GM21576 (cell line): ENCODE measurements around the gene RFX4.

ENCODE experiments used
- ATAC-seq: cut with Tn5 transposase; IDR thresholded peaks from one replicate; pipeline ENCODE4 v1.9.1; 2021; ENCODE audit warnings: mild to moderate bottlenecking, moderate library complexity; ENCODE audit not compliant: unreplicated experiment

Gene RFX4

DNA sequence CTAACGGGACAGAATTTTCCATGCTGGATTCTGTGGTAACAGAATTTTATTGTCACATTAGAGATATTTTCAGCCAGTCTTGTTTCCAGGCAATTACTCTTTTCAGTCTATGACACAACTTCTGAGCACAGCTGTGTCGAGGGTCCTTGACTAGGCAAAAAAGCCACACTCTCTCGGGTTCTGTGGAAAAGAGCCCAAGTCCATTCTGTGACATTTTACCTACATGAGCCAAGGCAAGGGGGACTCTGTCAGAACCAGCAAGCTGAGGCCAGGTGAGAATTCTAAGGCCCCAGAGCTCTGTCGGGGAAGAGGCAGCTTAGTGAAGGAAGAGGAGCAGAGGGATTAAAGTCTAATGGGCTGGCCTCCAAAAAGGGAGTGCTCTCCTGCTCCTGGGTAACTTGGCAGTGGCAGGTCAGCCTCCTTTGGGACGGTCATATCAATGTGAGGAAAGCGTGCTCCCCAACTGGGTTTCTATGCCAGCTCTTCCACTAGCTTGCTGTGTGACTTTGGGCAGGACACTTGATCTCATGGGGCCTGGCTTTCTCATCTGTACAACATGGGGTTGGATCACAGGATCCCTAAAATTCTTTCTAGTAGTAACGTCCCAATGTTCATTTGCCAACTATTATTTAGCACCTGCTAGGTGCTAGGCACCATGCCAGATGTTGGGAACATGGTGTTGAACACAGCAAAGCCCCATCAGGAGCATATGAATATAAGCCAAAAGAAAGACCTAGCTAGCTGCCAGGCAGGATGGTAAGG is 175.7 kb downstream of the RFX4 start:
- no peak for ATAC-seq

- no peak for ATAC-seq
Measured at GRCh38 chr12:106759526-106760183, 176.9 kb downstream of the RFX4 start.

DNA sequence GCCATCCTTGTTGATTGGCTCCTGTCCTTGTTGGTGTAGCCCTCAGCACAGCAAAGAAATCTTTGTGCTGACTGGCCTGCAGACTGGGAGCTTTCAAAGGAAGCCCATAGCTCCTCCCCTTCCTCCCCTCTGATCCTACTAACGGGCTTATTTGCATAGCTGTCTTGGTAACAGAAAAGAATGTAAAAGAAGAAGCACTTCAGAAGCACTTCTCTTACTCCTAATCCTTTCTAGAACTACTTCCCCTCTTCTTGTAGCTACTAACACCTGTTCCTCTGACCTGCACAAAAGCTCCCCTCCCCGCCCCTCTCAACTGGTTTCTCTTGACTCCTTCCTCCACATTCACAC is 177.4 kb downstream of the RFX4 start:
- ATAC-seq: peak; percentile 99

- no peak for ATAC-seq
Measured at GRCh38 chr12:106764220-106764619, 181.4 kb downstream of the RFX4 start.

DNA sequence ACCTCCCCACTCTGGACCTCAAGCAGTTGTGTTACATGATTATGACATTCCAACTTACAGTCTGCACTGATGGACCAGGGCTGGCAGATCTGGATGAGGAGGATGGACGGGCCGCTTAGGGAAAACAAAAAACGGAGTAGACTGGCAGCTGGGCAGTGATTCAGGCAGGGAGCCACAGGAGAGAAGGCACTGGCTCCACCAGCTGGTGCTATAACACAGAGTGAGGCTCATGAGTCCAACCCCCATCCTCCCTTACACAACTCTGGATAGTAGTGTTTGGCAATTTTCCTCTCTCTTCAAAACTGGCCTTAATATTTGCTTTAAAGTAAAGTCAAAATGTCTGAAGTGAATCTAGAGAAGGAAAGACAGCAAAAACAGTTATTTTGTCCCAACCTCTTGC is 181.9 kb downstream of the RFX4 start:
- ATAC-seq: no peak

DNA sequence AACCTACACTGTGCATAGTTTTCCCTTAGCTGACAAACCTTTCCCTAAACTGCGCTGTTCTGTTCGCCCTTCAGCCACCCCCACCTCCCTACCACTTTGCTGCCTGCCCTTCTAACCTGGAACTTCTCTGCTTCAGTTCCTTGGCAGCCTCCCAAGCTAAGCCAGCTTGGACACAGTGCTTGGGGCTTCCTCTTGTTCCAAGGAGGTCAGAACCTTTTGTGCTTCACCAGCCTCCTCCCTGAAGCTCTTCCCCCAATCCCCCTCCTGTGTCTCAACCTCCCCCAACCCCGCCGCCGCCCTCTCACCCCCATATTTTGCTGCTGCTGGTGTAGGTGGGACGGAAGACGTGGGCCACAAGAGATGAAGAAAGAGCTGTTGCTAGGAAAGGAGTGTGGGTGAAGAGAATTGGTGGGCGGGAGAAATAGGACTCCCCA is 183.6 kb downstream of the RFX4 start:
- ATAC-seq: no peak

DNA sequence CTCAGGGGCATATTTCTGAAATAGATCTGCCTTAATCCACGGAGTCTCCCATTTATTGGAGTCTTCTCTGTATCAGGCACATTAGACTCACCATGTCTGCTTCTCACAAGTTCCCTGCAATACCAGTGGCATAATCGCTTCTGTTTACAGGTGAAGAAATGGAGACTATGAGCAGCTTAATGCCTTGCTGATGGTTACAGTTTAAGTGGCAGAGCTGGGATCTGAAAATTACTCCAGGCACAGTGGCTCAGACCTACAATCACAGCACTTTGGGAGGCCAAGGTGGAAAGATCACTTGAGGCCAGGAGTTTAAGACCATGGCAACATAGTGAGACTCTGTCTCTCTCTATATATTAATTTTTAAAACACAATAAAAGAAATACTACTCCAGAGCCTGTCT is 184.4 kb downstream of the RFX4 start:
- ATAC-seq: no peak

GRCh38 chr12:106767954-106768822 is 185.4 kb downstream of the RFX4 start:
- ATAC-seq: no peak

GRCh38 chr12:106769078-106769477 is 186.3 kb downstream of the RFX4 start:
- ATAC-seq: no peak

DNA sequence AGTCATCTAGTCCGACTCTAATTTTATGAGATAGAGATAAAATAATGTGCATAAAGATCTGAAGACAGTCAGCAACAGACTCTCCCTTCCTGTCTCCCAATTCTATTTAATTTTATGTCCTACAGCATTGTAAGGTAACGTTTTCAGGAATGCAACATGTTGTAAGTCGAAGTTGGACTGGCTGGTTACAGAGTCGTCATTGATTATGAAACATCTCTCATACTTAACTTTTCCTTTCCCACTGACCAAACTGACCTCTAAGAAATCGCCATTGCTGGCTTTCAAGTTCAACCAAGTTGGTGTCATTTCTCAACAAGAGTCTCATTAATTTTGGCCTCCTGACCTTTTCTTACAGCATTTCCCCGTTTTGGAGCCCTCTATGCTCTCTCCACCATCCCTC is 186.7 kb downstream of the RFX4 start:
- no peak for ATAC-seq

GRCh38 chr12:106771425-106771824 is 188.6 kb downstream of the RFX4 start:
- ATAC-seq: no peak

DNA sequence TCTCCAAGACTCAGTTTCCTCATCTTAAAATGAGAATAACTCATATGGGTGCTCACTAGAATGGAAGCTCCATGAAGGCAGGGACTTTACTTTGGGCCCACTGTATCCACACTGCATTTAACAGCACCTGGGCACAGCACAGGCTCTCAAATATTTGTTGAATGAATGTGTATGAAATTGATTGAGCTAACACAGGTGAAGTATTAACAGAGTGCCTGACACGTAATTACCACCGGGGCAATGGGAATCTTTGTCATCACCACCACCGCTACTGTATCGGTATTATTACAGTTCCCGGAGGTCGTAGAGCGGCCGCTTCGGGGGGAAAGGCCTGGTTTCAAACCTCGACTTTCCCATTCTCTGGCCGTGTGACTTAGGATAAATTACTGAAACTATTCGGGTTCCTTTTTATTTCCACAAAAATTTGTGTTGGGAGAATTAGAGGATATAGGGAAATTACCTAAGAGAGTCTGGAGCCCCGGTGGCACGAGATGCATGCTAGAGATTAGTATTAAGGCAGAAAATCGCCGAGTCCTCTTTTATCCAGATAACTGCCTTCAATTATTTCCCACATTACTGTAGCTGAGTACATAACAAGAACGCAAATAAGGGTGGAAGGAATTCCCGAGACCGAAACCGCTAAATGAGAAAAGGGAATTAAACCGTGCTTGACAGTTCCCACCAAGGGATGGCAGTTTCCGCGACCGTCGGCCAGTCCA is 190.6 kb downstream of the RFX4 start:
- no peak for ATAC-seq

DNA sequence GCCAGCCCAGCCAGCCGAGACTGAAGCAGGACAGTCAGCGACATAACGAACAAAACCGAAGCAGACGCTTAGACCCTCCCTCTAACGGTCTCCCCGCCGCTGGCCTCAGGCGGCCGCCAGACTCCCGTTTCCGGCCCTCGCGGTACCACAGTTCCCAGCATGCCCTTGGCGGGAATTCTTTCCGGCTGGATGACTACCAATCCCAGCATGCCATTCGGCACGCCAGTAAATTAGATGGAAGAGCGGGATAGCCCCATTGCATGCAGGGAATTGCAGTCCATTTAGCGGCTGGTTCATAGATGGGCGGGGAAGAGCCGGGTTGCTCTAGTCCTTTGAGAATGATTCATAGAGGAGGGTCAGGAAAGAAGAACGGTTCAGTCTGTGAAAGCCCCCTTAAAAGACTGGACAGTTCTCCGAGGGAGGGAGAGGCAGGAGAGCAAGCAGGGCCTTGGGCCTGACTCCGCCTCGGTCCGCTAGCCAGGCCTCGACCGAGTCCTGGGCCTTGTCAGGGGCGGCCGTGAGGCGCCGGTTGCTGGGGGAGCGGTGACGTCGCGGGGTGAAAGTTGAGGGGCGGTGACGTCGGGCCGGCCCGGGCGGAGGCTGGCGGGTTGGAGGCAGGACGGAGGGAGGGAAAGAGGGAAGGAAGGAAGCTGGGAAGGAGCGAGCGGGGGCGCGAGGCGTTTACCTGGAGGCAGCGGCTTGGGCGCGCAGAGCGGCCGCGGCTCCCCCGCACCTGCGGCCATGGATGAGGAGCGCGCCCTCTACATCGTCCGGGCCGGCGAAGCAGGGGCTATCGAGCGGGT is 191.4 kb downstream of the RFX4 start, which contains the start of gene RIC8B:
RIC8B (plus strand) TSS at position 678 of the 803 bp plus-strand sequence; CDS start at position 742, 64 bp downstream.
- peak; percentile 88 for ATAC-seq

DNA sequence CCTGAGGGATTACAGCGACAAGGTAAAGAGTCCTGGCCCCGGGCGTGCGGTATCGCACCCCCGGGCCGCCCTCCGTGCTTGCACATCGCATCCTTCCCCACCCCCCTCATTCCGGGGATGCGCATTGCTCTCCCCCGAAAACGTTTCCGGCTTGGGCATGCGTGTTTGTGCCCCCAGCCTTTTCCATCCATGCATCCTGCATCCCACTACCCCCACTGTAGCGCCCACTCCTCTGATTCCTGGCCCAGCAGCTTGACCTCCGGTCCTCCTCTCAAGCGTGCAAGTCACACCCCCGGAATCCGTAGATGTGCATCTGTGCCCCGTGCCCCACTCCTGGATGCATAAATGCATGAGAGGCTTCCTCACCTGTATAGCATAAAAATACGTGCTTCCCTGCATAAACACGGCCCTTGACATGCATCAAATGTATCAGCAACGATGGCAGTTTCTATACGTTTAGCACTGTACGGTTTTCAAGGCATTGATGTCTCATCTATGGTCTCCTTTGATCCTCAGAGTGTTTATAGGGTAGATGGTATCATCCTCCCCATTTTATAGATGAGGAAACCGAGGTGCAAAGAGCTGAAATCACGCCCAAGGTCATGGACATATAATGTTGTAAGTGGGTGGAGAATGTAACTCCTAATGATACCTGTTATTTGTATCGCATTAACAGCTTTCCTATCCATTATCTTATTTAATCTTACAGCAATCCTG is 192.2 kb downstream of the RFX4 start:
- ATAC-seq: peak; percentile 5

GRCh38 chr12:106776897-106777296 is 194.1 kb downstream of the RFX4 start:
- no peak for ATAC-seq

- ATAC-seq: no peak
Measured at GRCh38 chr12:106780010-106780631, 197.3 kb downstream of the RFX4 start.

- no peak for ATAC-seq
Measured at GRCh38 chr12:106782619-106783018, 199.8 kb downstream of the RFX4 start.

DNA sequence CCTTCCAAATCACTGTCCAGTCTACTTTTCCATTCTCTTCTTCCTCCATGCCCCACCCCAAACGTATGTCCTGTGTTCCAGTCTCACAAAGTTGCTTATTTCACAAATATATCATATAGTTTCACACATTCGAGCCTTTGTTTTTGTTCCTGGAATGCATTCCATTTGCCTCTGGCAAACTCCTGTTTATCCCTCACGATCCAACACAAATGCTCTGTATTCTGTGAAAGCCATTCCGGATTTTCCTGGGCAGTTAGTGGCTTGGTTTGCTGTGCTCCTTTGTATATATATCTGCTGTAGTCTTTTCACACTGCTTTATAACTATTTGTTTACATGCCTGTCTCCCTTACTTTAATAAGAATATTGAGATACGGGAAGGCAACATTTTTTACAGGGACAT is 200.7 kb downstream of the RFX4 start:
- ATAC-seq: no peak

DNA sequence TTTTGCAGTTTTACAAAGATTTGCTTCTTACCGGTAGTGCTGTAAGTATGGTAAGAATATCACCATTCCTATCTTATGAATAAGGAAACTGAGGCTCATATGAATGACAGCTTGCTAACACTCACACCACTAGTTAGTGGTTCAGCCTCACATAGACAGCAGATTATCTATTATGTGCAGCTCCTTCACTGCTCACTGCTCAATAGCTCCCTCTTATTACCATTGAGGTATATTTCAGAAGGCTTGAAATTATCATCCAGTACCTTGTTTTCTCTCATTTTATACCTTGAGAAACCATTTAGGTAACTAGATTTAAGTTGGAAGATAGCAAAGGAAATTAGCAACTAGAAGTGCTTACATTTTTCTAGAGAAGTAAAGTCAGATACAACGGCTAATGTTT is 207.2 kb downstream of the RFX4 start:
- ATAC-seq: no peak
